HEK293 (cell line): ENCODE results near the gene ARHGAP15.

Source experiments
- CTCF ChIA-PET: fragments of 350-600 bp; formaldehyde crosslinking; extraction: SDS; loops from one replicate; lab custom pipeline; 2021; ENCODE audit warnings: antibody characterized with exemption; lab: Yijun Ruan, JAX
- POLR2A ChIA-PET: fragments of 300-600 bp; formaldehyde crosslinking; extraction: SDS; loops from one replicate; lab custom pipeline; 2020; ENCODE audit warnings: antibody characterized with exemption, inconsistent platforms; lab: Yijun Ruan, JAX
- H3K27ac ChIP-seq: fragments of 200-500 bp; sonication (Bioruptor generic); 2 replicates; pipeline ENCODE4 v1.5.1; 2014; ENCODE audit warnings: low read depth, low read length, control low read depth, inconsistent platforms; ENCODE audit errors: extremely low read depth
- H3K36me3 ChIP-seq, 2 experiments: fragments of 200-500 bp in 1 of 2; sonication (Bioruptor generic) in 1 of 2; 1 replicate in 1 of 2; 2 replicates in 1 of 2; pipeline ENCODE4 v1.5.1; 2014 to 2017; ENCODE audit warnings: inconsistent platforms in 2 of 2, low read length in 2 of 2; ENCODE audit not compliant: control insufficient read depth in 2 of 2, insufficient read depth in 1 of 2
- H3K4me1 ChIP-seq: fragments of 200-500 bp; sonication (Bioruptor generic); 2 replicates; pipeline ENCODE4 v1.5.1; 2014; ENCODE audit warnings: mild to moderate bottlenecking, low read length, inconsistent platforms; ENCODE audit not compliant: control insufficient read depth, insufficient read depth
- H3K4me3 ChIP-seq: 2 replicates; pipeline ENCODE4 v1.5.1; 2011; ENCODE audit warnings: low read depth, mild to moderate bottlenecking, control low read depth, low read length, moderate library complexity
- H3K9me3 ChIP-seq: fragments of 200-500 bp; sonication (Bioruptor generic); 2 replicates; pipeline ENCODE4 v1.5.1; 2014; ENCODE audit warnings: low read depth, low read length, inconsistent platforms; ENCODE audit not compliant: control insufficient read depth, insufficient read depth
- BCL11A ChIP-seq: fragments of 450-650 bp; formaldehyde crosslinking; IDR thresholded peaks from 2 replicates; pipeline ENCODE4 v1.5.1; 2016; ENCODE audit warnings: low read depth, missing biosample characterization, missing genetic modification characterization
- BCL11B ChIP-seq: fragments of 450-650 bp; formaldehyde crosslinking; IDR thresholded peaks from 2 replicates; pipeline ENCODE4 v1.5.1; 2016; ENCODE audit warnings: low read depth, missing biosample characterization, missing genetic modification characterization
- GFI1B ChIP-seq: fragments of 450-650 bp; formaldehyde crosslinking; IDR thresholded peaks from 2 replicates; pipeline ENCODE4 v1.5.1; 2016; ENCODE audit warnings: missing biosample characterization, missing genetic modification characterization
- MZF1 ChIP-seq: fragments of 450-650 bp; formaldehyde crosslinking; IDR thresholded peaks from 2 replicates; pipeline ENCODE4 v1.5.1; 2017; ENCODE audit warnings: missing biosample characterization, missing genetic modification characterization, borderline replicate concordance
- SP7 ChIP-seq: fragments of 450-650 bp; formaldehyde crosslinking; IDR thresholded peaks from 2 replicates; pipeline ENCODE4 v1.5.1; 2016; ENCODE audit warnings: missing biosample characterization, missing genetic modification characterization
- TCF7L2 ChIP-seq: IDR thresholded peaks from 2 replicates; pipeline ENCODE4 v1.6.1; 2011; ENCODE audit warnings: low read depth, mild to moderate bottlenecking, inconsistent platforms, low read length, moderate library complexity, borderline replicate concordance
- ZFHX2 ChIP-seq: fragments of 450-650 bp; formaldehyde crosslinking; conservative IDR thresholded peaks from 2 replicates; pipeline ENCODE4 v1.5.1; 2016; ENCODE audit warnings: missing biosample characterization, missing genetic modification characterization
- ZNF146 ChIP-seq: fragments of 450-650 bp; formaldehyde crosslinking; IDR thresholded peaks from 2 replicates; pipeline ENCODE4 v1.5.1; 2016; ENCODE audit warnings: missing biosample characterization, missing genetic modification characterization
- ZNF175 ChIP-seq: fragments of 450-650 bp; formaldehyde crosslinking; IDR thresholded peaks from 2 replicates; pipeline ENCODE4 v1.5.1; 2016; ENCODE audit warnings: missing biosample characterization, missing genetic modification characterization
- ZNF324 ChIP-seq: fragments of 450-650 bp; formaldehyde crosslinking; IDR thresholded peaks from 2 replicates; pipeline ENCODE4 v1.5.1; 2016; ENCODE audit warnings: missing biosample characterization, missing genetic modification characterization
- ZNF350 ChIP-seq: fragments of 450-650 bp; formaldehyde crosslinking; IDR thresholded peaks from 2 replicates; pipeline ENCODE4 v1.5.0; 2017; ENCODE audit warnings: missing biosample characterization, mild to moderate bottlenecking, missing genetic modification characterization
- ZNF362 ChIP-seq: fragments of 450-650 bp; formaldehyde crosslinking; IDR thresholded peaks from 2 replicates; pipeline ENCODE4 v1.5.1; 2016; ENCODE audit warnings: missing biosample characterization, missing genetic modification characterization
- ZNF610 ChIP-seq: fragments of 450-650 bp; formaldehyde crosslinking; IDR thresholded peaks from 2 replicates; pipeline ENCODE4 v1.5.1; 2016; ENCODE audit warnings: missing biosample characterization, missing genetic modification characterization, borderline replicate concordance
- ZNF621 ChIP-seq: fragments of 450-650 bp; formaldehyde crosslinking; IDR thresholded peaks from 2 replicates; pipeline ENCODE4 v1.5.1; 2017; ENCODE audit warnings: missing biosample characterization, missing genetic modification characterization
- ZNF623 ChIP-seq: fragments of 450-650 bp; formaldehyde crosslinking; IDR thresholded peaks from 2 replicates; pipeline ENCODE4 v1.5.1; 2016; ENCODE audit warnings: missing biosample characterization, missing genetic modification characterization
- ZNF785 ChIP-seq: fragments of 450-650 bp; formaldehyde crosslinking; IDR thresholded peaks from 2 replicates; pipeline ENCODE4 v1.5.1; 2016; ENCODE audit warnings: missing biosample characterization, missing genetic modification characterization
- ZSCAN16 ChIP-seq: fragments of 450-650 bp; formaldehyde crosslinking; IDR thresholded peaks from 2 replicates; pipeline ENCODE4 v1.5.1; 2016; ENCODE audit warnings: missing biosample characterization, missing genetic modification characterization
- TF ChIP-seq, protein P1 (sequence below): fragments of 450-650 bp; formaldehyde crosslinking; IDR thresholded peaks from 2 replicates; pipeline ENCODE4 v1.5.1; 2016; ENCODE audit warnings: missing biosample characterization, missing genetic modification characterization
- TF ChIP-seq, protein P2 (sequence below): fragments of 450-650 bp; formaldehyde crosslinking; IDR thresholded peaks from 2 replicates; pipeline ENCODE4 v1.5.1; 2016; ENCODE audit warnings: missing biosample characterization, missing genetic modification characterization, low read depth
- TF ChIP-seq, protein P3 (sequence below): fragments of 450-650 bp; formaldehyde crosslinking; IDR thresholded peaks from 2 replicates; pipeline ENCODE4 v1.5.1; 2016; ENCODE audit warnings: missing biosample characterization, missing genetic modification characterization

Gene ARHGAP15

DNA sequence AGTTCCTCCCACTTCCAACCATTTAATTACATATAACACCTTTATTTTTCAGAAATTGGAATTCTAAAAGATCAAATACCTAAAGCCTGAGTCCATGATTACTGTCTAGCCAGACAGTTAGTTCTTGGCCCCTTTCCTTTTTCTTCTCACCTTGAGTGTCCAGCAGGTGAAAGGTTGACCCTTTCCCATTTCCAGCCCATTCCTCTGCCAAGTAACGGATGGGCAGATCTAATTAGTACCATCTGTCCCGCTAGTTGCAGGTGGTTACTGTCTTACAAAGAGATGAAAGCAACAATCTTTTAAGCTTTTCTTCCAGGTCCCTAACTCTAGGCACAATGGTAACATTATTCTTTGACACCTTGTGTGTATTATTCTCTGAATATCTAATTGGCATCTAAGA, 506.7 kb downstream of the ARHGAP15 start:
- no peak overlapping the region for H3K4me3 ChIP-seq
- no peak for TF ChIP-seq ZNF362 (tag by site-specific recombination)
- no peak for TF ChIP-seq BCL11B (tag by site-specific recombination)

GRCh38 chr2:143640826-143641225, 511.6 kb downstream of the ARHGAP15 start:
- no peaks in the 10 kb centered on the region for H3K4me1 ChIP-seq
- TF ChIP-seq, protein P1, sequence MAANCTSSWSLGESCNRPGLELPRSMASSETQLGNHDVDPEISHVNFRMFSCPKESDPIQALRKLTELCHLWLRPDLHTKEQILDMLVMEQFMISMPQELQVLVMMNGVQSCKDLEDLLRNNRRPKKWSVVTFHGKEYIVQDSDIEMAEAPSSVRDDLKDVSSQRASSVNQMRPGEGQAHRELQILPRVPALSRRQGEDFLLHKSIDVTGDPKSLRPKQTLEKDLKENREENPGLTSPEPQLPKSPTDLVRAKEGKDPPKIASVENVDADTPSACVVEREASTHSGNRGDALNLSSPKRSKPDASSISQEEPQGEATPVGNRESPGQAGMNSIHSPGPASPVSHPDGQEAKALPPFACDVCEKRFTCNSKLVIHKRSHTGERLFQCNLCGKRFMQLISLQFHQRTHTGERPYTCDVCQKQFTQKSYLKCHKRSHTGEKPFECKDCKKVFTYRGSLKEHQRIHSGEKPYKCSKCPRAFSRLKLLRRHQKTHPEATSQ (tag by site-specific recombination), result no peak
- TF ChIP-seq ZNF785 (tag by site-specific recombination) (no peak), ZNF623 (tag by site-specific recombination) (no peak), TCF7L2 (no peak), ZNF146 (tag by site-specific recombination) (no peak), ZFHX2 (tag by site-specific recombination) (no peak), BCL11A (tag by site-specific recombination) (no peak), MZF1 (tag by site-specific recombination) (no peak), ZSCAN16 (tag by site-specific recombination) (no peak), ZNF610 (no peak), ZNF175 (tag by site-specific recombination) (no peak), ZNF324 (tag by site-specific recombination) (no peak), ZNF621 (tag by site-specific recombination) (no peak), GFI1B (tag by site-specific recombination) (no peak), SP7 (no peak), ZNF350 (tag by site-specific recombination) (no peak)
- TF ChIP-seq, protein P2, sequence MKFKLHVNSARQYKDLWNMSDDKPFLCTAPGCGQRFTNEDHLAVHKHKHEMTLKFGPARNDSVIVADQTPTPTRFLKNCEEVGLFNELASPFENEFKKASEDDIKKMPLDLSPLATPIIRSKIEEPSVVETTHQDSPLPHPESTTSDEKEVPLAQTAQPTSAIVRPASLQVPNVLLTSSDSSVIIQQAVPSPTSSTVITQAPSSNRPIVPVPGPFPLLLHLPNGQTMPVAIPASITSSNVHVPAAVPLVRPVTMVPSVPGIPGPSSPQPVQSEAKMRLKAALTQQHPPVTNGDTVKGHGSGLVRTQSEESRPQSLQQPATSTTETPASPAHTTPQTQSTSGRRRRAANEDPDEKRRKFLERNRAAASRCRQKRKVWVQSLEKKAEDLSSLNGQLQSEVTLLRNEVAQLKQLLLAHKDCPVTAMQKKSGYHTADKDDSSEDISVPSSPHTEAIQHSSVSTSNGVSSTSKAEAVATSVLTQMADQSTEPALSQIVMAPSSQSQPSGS, result no peak
- TF ChIP-seq, protein P3, sequence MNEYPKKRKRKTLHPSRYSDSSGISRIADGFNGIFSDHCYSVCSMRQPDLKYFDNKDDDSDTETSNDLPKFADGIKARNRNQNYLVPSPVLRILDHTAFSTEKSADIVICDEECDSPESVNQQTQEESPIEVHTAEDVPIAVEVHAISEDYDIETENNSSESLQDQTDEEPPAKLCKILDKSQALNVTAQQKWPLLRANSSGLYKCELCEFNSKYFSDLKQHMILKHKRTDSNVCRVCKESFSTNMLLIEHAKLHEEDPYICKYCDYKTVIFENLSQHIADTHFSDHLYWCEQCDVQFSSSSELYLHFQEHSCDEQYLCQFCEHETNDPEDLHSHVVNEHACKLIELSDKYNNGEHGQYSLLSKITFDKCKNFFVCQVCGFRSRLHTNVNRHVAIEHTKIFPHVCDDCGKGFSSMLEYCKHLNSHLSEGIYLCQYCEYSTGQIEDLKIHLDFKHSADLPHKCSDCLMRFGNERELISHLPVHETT (tag by site-specific recombination), result no peak
- no peak overlapping the region for H3K4me3 ChIP-seq
- no peaks in the 10 kb centered on the region for H3K36me3 ChIP-seq
- H3K9me3 ChIP-seq, result no peaks in the 10 kb centered on the region
- CTCF ChIA-PET, result no interaction called here
- POLR2A ChIA-PET, result no interaction called here
- H3K27ac ChIP-seq, result no peak overlapping the region

More for the DNA sequence above, 506.7 kb downstream of the ARHGAP15 start:
- H3K4me1 ChIP-seq, result no peaks in the 10 kb centered on the region
- CTCF ChIA-PET, result no interaction called here
- H3K9me3 ChIP-seq, result no peaks in the 10 kb centered on the region
- H3K36me3 ChIP-seq, result no peaks in the 10 kb centered on the region
- POLR2A ChIA-PET, result no interaction called here
- no peak overlapping the region for H3K27ac ChIP-seq
